HG03060 (cell line): ENCODE results near the gene LRRC52.

Source experiments
- ATAC-seq: cut with Tn5 transposase; IDR thresholded peaks from one replicate; pipeline ENCODE4 v1.9.1; 2021; ENCODE audit warnings: low read depth, moderate number of reproducible peaks; ENCODE audit not compliant: unreplicated experiment

LRRC52 gene

GRCh38 chr1:165543532-165544438, at the start of gene LRRC52:
TSS of gene LRRC52 (plus strand) at chr1:165544000. CDS start at chr1:165544297, 297 bp downstream.
- ATAC-seq, result no peak

- no peak for ATAC-seq
These were observed 48.6 kb upstream of the LRRC52 start for GRCh38 chr1:165494949-165495857.

GRCh38 chr1:165495858-165496205, 48.0 kb upstream of the LRRC52 start:
- ATAC-seq, result no peak

- ATAC-seq, result no peak
These were observed 47.3 kb upstream of the LRRC52 start for GRCh38 chr1:165496501-165496900.

GRCh38 chr1:165497069-165498013, 46.5 kb upstream of the LRRC52 start:
- no peak for ATAC-seq

GRCh38 chr1:165501330-165501969, 42.4 kb upstream of the LRRC52 start:
- no peak for ATAC-seq

GRCh38 chr1:165501970-165502348, 41.8 kb upstream of the LRRC52 start:
- ATAC-seq, result no peak

GRCh38 chr1:165507570-165507969, 36.2 kb upstream of the LRRC52 start:
- ATAC-seq, result no peak

- ATAC-seq, result no peak
These were observed 35.5 kb upstream of the LRRC52 start for GRCh38 chr1:165508291-165508690.

- no peak for ATAC-seq
These were observed 31.0 kb upstream of the LRRC52 start for GRCh38 chr1:165512816-165513215.

GRCh38 chr1:165516469-165516868, 27.3 kb upstream of the LRRC52 start:
- no peak for ATAC-seq

- no peak for ATAC-seq
These were observed 23.2 kb upstream of the LRRC52 start for GRCh38 chr1:165520646-165521045.

GRCh38 chr1:165524639-165525285, 19.0 kb upstream of the LRRC52 start:
- ATAC-seq, result no peak

- ATAC-seq, result no peak
These were observed 18.1 kb upstream of the LRRC52 start for GRCh38 chr1:165525708-165526107.

- no peak for ATAC-seq
These were observed 16.4 kb upstream of the LRRC52 start for GRCh38 chr1:165527251-165528007.

GRCh38 chr1:165531021-165531420, 12.8 kb upstream of the LRRC52 start:
- no peak for ATAC-seq

- ATAC-seq, result no peak
These were observed 11.7 kb upstream of the LRRC52 start for GRCh38 chr1:165532053-165532452.

GRCh38 chr1:165533254-165533653, 10.5 kb upstream of the LRRC52 start:
- ATAC-seq, result no peak

GRCh38 chr1:165536016-165536415, 7.8 kb upstream of the LRRC52 start:
- ATAC-seq, result no peak
